GM21529 (cell line): ENCODE measurements around the gene BDKRB1.

Source experiments
- ATAC-seq: cut with Tn5 transposase; IDR thresholded peaks from one replicate; pipeline ENCODE4 v1.9.1; 2021; ENCODE audit not compliant: unreplicated experiment

Gene BDKRB1

GRCh38 chr14:96277890-96278289 lies 21.9 kb downstream of the BDKRB1 start:
- no peak for ATAC-seq

DNA sequence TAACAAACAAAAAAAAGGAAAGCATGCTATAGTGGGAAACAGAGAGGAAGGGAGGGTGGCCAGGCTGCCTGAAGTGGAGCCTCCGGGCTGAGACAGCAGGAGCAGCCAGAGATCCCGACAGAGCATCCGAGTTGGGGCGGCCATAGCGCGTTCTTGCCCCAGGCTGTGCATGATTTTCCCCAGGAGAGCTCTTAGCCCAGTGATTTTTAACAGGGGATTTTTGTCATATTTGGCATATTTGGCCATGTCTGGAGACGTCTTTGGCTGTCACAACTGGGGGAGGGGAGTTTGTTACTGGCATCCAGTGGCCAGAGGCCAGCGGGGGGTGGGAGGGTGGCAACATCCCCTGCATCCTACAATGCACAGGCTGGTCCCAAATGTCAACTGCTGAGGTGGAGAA lies 23.6 kb downstream of the BDKRB1 start:
- ATAC-seq, result no peak

DNA sequence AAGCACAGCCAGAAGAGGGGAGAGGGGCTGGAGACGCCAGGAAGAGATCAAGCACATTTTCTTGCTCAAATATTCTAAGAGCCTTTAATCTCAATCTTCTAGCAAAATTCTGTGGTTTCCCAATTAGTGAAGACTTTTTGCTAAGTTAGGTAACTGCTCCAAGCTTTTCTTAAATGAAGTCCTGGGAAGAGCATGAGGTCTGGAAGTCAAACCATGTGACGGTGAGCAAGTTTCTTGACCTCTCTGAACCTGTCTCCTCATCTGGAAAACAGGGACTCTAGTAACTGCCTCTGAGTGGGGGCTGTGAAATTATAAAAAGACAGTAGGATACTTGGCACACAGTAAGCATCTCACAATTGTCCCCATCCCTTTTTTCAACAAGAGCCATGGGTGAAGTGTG lies 24.1 kb downstream of the BDKRB1 start:
- ATAC-seq, result no peak

- no peak for ATAC-seq
Observed at GRCh38 chr14:96281486-96281885, 25.5 kb downstream of the BDKRB1 start.

DNA sequence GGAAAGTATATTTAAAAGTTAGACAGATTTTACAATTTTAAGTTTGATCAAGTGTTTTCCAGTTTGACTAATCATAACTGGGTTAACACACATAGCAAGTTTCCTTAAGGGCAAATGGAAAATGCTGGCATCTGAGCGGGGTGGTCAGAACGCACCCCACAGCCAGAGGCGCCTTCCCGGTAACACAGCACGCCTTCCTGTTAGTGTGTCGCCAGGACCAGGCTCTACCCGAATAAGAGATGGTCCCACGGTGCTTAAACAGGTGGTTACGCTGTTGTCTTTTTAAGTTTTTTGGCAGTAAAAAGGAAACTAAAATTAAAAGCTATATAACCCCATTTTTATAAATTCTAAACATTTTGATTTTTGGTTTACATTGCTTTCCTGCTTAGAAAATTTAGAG lies 28.0 kb downstream of the BDKRB1 start:
- ATAC-seq, result no peak

DNA sequence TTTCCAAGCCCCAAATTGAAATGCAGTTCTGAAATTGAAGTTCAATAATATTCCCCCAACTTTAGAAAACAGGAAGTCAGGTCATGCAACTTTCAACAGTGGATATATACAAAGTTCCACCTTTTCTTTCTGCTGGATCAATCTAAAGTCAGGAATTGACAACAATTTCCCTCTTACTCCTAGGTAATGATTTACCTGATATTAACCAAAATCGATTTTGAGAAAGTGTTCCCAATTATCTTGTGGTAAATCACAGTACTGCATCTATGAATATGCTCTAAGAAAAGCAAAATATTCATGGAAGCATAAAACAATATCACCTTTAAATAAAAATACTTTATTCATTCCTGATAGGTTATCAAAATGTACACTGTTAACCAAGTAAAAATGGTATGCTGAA lies 28.4 kb downstream of the BDKRB1 start:
- no peak for ATAC-seq

GRCh38 chr14:96285667-96286066 lies 29.7 kb downstream of the BDKRB1 start:
- no peak for ATAC-seq

GRCh38 chr14:96286251-96286650 lies 30.2 kb downstream of the BDKRB1 start:
- no peak for ATAC-seq

GRCh38 chr14:96287856-96288255 lies 31.8 kb downstream of the BDKRB1 start:
- no peak for ATAC-seq

DNA sequence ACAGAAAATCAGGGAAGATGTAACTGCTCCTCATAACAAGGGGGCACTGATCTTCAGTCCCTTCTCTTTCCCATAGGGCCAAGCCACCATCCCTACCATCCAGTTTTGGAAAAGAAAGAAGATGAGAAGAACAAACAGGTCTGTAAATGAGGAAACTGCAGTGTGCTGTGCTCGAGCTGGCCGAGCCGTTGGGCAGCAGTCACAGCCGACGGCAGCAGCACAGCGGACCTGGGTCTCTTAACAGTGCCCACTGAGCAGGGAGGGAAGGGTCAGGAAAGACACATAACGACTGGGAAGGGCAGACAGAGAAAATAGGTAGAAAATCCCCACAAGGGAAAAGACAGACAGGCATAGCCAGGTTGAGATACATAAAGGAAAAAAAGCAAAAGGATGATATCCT lies 38.2 kb downstream of the BDKRB1 start:
- no peak for ATAC-seq

DNA sequence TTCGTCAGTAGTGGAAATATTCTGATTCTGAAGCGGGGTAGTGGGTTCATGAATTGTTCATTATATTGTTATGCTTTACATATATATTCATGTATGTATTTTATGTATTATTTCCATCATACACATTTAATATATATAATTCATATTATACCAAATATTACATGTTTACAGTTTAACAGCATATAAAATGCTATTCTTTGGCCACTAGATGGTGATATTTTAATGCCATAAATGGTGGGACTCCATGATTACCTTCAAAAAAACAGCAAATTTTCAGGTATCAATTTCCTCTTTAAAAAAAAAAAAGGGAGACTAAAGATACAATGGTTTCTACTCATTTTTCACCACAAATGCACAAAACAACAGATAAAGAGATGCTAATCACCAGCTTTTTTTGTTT lies 41.0 kb downstream of the BDKRB1 start:
- no peak for ATAC-seq

DNA sequence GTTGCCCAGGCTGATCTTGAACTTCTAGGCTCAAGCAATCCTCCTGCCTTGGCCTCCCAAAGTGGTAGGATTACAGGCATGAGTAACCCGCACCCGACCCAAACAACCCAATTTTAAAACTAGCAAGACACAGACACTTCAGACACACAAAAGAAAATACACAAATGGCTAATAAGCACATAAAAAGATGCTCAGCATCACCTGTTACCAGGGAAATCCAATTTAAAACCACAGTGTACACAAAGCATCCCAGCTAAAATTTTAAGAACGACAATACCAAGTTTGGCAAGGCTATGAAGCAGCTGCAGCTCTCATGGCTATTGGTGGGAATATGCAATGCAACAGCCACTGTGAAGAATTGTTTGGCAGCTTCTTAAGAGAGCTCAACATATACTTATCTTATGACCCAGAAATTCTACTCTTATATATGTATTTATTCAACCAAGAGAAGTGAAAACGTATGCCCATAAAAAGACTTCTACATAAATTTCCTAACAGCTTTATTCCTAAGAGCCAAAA lies 42.0 kb downstream of the BDKRB1 start:
- ATAC-seq, result no peak

- ATAC-seq, result no peak
Observed at GRCh38 chr14:96299441-96299840, 43.4 kb downstream of the BDKRB1 start.

DNA sequence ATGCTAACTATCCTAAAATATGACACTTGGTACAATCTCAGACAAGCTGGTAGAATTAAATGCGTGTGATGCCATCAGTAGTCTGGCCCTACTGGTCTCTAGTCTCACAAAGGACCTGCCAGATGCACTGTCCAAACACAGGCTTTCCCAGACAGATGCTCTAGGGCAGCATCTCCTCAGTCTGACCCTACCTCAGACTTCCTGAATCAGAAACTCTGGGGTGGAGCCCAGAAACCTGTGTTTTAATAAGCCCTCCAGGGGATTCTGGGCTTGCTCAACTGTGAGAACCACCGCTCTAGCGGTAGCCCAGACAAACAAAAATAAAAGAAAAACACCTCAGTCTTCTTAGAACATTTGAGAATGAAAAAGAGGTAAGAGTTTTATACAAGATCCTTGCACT lies 48.0 kb downstream of the BDKRB1 start:
- no peak for ATAC-seq

DNA sequence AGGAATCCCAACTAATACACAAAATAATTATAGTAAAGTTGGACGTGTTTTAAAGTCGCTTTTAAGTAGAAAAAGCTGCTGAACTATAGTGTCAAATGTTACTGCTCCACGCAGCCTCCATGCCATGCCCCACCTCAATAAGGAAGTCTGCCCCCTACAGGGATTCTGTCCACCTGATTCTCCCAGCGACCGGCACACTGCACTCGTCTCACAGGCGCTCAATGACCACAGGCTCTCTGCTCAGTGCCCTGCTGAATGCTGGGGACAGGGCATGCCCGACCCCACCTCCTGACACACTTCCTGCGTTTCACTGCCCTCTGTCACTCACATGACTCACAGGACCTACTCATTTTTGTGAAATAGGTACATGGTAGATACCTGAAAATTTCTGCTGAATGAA lies 48.9 kb downstream of the BDKRB1 start:
- ATAC-seq, result no peak

DNA sequence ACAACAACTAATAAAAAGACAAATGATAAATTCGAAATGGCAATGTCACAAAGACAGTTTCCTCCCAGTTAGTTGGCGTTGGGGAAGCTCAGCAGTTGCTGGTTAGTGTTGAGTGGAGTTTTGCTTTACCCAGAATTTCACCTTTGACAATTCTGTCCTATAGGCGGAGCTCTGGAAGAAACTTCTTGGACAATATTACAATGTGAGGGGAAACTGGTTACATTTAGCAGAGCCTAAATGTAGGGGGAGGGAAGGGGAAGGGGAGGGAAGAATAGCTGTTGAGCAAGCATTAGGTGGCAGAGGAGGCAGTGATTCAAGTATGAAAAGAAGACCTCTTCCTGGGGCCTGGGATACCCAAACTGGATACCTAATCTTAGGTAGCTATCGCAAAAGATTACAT lies 51.4 kb downstream of the BDKRB1 start:
- ATAC-seq, result no peak

DNA sequence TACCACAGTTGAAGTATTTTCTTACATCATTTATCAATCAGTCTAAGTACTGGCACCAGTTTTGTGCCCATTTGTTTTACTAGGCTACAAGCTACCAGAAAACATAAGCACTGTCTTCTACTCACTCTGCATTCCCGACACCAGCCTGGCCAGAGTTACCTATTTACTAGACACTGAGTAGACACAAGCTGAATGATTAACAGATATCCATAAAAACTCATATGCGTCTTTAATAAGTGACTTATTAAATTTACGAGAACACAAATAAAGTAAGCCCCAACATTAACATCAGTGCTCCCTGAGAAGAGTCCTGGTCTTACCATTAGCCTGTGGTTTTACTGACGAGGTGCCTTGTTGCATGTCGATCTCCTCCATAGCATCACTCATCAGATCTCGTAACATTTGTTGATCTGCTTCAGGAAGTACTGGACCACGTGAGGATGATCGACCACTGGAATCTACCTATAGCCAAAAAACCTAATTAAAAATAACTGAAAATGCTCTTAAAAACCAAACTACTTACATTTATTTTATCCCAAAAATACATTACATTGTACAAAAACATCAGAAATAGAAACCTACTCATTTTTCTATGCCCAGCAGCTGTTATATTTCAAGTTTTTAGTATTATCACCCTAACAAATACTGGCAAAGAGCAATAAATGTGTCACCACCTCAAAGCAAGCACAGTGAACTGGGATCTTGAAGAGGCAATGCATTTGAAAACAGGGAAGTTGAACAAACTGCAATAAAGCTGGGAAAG lies 53.3 kb downstream of the BDKRB1 start:
- no peak for ATAC-seq

DNA sequence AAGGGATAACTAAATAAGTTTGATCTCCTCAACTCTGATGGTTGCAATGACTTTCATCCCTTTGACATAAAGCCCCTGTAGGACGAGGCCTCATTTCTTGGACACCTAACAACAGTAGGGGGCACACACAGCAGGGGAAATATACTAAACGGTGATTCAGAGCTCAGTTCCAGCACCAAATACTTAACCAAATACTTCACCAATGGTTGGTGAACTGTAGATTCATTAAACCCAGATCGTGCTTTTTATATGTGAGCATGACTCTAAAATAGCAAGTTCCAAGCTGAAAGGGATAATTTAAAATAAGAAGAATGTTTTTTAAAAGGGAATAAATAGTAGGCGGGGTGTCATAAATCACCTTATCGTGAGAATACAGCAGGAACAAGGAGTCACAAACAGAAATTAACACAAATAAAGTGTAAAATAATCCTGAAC lies 53.9 kb downstream of the BDKRB1 start:
- no peak for ATAC-seq

- no peak for ATAC-seq
Observed at GRCh38 chr14:96310906-96311305, 54.9 kb downstream of the BDKRB1 start.
